IMR-90 (cell line): ENCODE measurements around the gene PXDC1. TPM values are rescaled to one million over a fixed set of nuclear protein-coding genes. Genes with fewer than 3 reads are reported as not detected.

Experiments used
- ATAC-seq: fragments of 200-7000 bp; cut with Tn5 transposase; 2 replicates; pipeline ENCODE4 v1.9.1; 2020; ENCODE audit warnings: low read depth, mild to moderate bottlenecking, moderate library complexity
- BruUV-seq: library from RNA; stranded (reverse); fragments of 400-500 nt; replicated peaks from 2 replicates; lab custom pipeline; 2021; lab: Mats Ljungman, UMichigan
- CTCF ChIA-PET: fragments of 300-600 bp; formaldehyde crosslinking; extraction: SDS; loops from one replicate; lab custom pipeline; 2021; ENCODE audit warnings: antibody characterized with exemption; lab: Yijun Ruan, JAX
- POLR2A ChIA-PET: fragments of 300-600 bp; sonication (Branson Sonifier 250); formaldehyde crosslinking; loops from one replicate; lab custom pipeline; 2022; ENCODE audit warnings: antibody characterized with exemption; ENCODE audit not compliant: unreplicated experiment; lab: Charles Lee
- DNase-seq: peaks from one replicate; pipeline ENCODE4 v3.0.0; 2013
- H2AFZ ChIP-seq: replicated peaks from 2 replicates; pipeline ENCODE3; 2013; ENCODE audit warnings: low read length, mild to moderate bottlenecking; ENCODE audit not compliant: poor library complexity
- H2AK5ac ChIP-seq: 2 replicates; pipeline ENCODE4 v1.6.1; 2013; ENCODE audit warnings: low read depth, low read length, inconsistent platforms
- H2AK9ac ChIP-seq: replicated peaks from 2 replicates; pipeline ENCODE3; 2013; ENCODE audit warnings: mild to moderate bottlenecking, low read depth, low read length, moderate library complexity; ENCODE audit not compliant: poor library complexity
- H2BK120ac ChIP-seq: 2 replicates; pipeline ENCODE4 v1.6.1; 2013; ENCODE audit warnings: low read depth, low read length, inconsistent platforms
- H2BK15ac ChIP-seq: 3 replicates; pipeline ENCODE4 v1.6.1; 2013; ENCODE audit warnings: low read depth, low read length, inconsistent platforms
- H2BK20ac ChIP-seq: 2 replicates; pipeline ENCODE4 v1.6.1; 2013; ENCODE audit warnings: low read depth, mild to moderate bottlenecking, inconsistent platforms, low read length, moderate library complexity
- H2BK5ac ChIP-seq: 2 replicates; pipeline ENCODE4 v1.6.1; 2013; ENCODE audit warnings: mild to moderate bottlenecking, low read depth, low read length, inconsistent platforms; ENCODE audit not compliant: poor library complexity, severe bottlenecking
- H3K14ac ChIP-seq: replicated peaks from 2 replicates; pipeline ENCODE4 v1.6.1; 2013; ENCODE audit warnings: low read depth, low read length, inconsistent platforms
- H3K18ac ChIP-seq: 2 replicates; pipeline ENCODE4 v1.6.1; 2013; ENCODE audit warnings: low read depth, low read length, control low read depth
- H3K23ac ChIP-seq: 2 replicates; pipeline ENCODE4 v1.6.1; 2013; ENCODE audit warnings: low read depth, low read length, inconsistent platforms
- H3K27ac ChIP-seq: 2 replicates; pipeline ENCODE4 v1.5.1; 2013; ENCODE audit warnings: mild to moderate bottlenecking, control low read depth, low read length; ENCODE audit not compliant: insufficient read depth
- H3K27me3 ChIP-seq: 2 replicates; pipeline ENCODE4 v1.6.1; 2013; ENCODE audit warnings: low read length; ENCODE audit not compliant: control insufficient read depth, insufficient read depth
- H3K36me3 ChIP-seq: 2 replicates; pipeline ENCODE4 v1.6.1; 2013; ENCODE audit warnings: low read length, mixed read lengths; ENCODE audit not compliant: control insufficient read depth, insufficient read depth
- H3K4ac ChIP-seq: 2 replicates; pipeline ENCODE4 v1.6.1; 2013; ENCODE audit warnings: low read depth, low read length, inconsistent platforms
- H3K4me1 ChIP-seq: 2 replicates; pipeline ENCODE4 v1.6.1; 2013; ENCODE audit warnings: low read length, mixed read lengths; ENCODE audit not compliant: control insufficient read depth, insufficient read depth
- H3K4me2 ChIP-seq: 2 replicates; pipeline ENCODE4 v1.6.1; 2013; ENCODE audit warnings: low read depth, mild to moderate bottlenecking, control low read depth, low read length, moderate library complexity
- H3K4me3 ChIP-seq: 2 replicates; pipeline ENCODE4 v1.5.1; 2013; ENCODE audit warnings: low read depth, mild to moderate bottlenecking, control low read depth, low read length, moderate library complexity; ENCODE audit not compliant: insufficient read depth
- H3K56ac ChIP-seq: 2 replicates; pipeline ENCODE4 v1.6.1; 2013; ENCODE audit warnings: low read length, inconsistent platforms; ENCODE audit not compliant: insufficient read depth; ENCODE audit errors: extremely low read depth
- H3K79me1 ChIP-seq, 2 experiments: 2 replicates each; pipeline ENCODE4 v1.6.1; 2013; ENCODE audit warnings: low read length in 2 of 2, inconsistent platforms in 1 of 2, low read depth in 1 of 2
- H3K9ac ChIP-seq: 2 replicates; pipeline ENCODE4 v1.6.1; 2013; ENCODE audit warnings: low read depth, low read length, control low read depth
- H3K9me1 ChIP-seq: 2 replicates; pipeline ENCODE4 v1.6.1; 2013; ENCODE audit warnings: low read length, inconsistent platforms; ENCODE audit not compliant: insufficient read depth
- H3K9me3 ChIP-seq: 2 replicates; pipeline ENCODE4 v1.6.1; 2013; ENCODE audit warnings: low read length; ENCODE audit not compliant: control insufficient read depth, insufficient read depth
- H4K20me1 ChIP-seq: 2 replicates; pipeline ENCODE4 v1.6.1; 2013; ENCODE audit warnings: low read length, inconsistent platforms; ENCODE audit not compliant: insufficient read depth
- H4K5ac ChIP-seq: 2 replicates; pipeline ENCODE4 v1.6.1; 2013; ENCODE audit warnings: mild to moderate bottlenecking, low read depth, low read length, control low read depth
- H4K8ac ChIP-seq, 2 experiments: 2 replicates each; pipeline ENCODE4 v1.6.1; 2013; ENCODE audit warnings: low read depth in 2 of 2, low read length in 2 of 2, control low read depth in 1 of 2, inconsistent platforms in 1 of 2
- H4K91ac ChIP-seq: 2 replicates; pipeline ENCODE4 v1.6.1; 2013; ENCODE audit warnings: low read depth, low read length, inconsistent platforms; ENCODE audit not compliant: insufficient read depth
- MAZ ChIP-seq: IDR thresholded peaks from 2 replicates; pipeline ENCODE4 v1.6.1; 2012; ENCODE audit warnings: low read depth, mild to moderate bottlenecking, low read length, improper control_type of control experiment, moderate library complexity, borderline replicate concordance
- MXI1 ChIP-seq: IDR thresholded peaks from 2 replicates; pipeline ENCODE4 v1.6.1; 2012; ENCODE audit warnings: low read depth, mild to moderate bottlenecking, low read length, moderate library complexity, borderline replicate concordance
- POLR2A ChIP-seq: IDR thresholded peaks from 2 replicates; pipeline ENCODE4 v1.6.1; 2012; ENCODE audit warnings: mild to moderate bottlenecking, low read depth, low read length
- USF2 ChIP-seq: fragments of 150-350 bp; IDR thresholded peaks from 2 replicates; pipeline ENCODE4 v1.6.1; 2017; ENCODE audit warnings: mild to moderate bottlenecking, antibody characterized with exemption, low read length, low read depth
- WGBS, 2 experiments: methylation state at CpG; one replicate each; pipeline versions ENCODE4 v1.1.5 to v1.1.7; 2013; ENCODE audit warnings: missing lambda C conversion rate in 2 of 2; ENCODE audit not compliant: insufficient read length in 1 of 2; ENCODE audit errors: extremely low coverage in 2 of 2; 5-methylcytosine and 5-hydroxymethylcytosine counted together
- dilution Hi-C: fragments of 300-500 bp; cut with HindIII; formaldehyde crosslinking; loops from one replicate; pipeline ENCODE4 v1.14.3; 2018; ENCODE audit warnings: low sequenced_read_pairs; ENCODE audit not compliant: unreplicated experiment
- in situ Hi-C: fragments of 300-500 bp; cut with MboI; formaldehyde crosslinking; loops from 3 replicates; pipeline ENCODE4 v1.14.3; 2019; ENCODE audit warnings: low sequenced_read_pairs, inconsistent platforms, mixed read lengths
- intact Hi-C: fragments of 100-400 bp; cut with micrococcal nuclease; formaldehyde crosslinking; loops from 2 replicates; pipeline ENCODE4 v1.10.0; 2022
- polyA plus RNA-seq, 3 experiments: library from polyadenylated mRNA; depleted of rRNA; stranded (reverse); fragments of >200 nt; gene quantifications; 2 replicates each; pipeline ENCODE4 v1.2.3, GENCODE V29; 2012; ENCODE audit warnings: low replicate concordance in 1 of 3
- total RNA-seq: library from RNA; depleted of rRNA; stranded (reverse); fragments of >200 nt; gene quantifications from 2 replicates; pipeline ENCODE4 v1.2.3, GENCODE V29; 2012

Gene PXDC1
- total and polyA plus RNA-seq, 2 of the 4 experiments (the other 2 are of a cell fraction), result 63.3 to 72.2 TPM

GRCh38 chr6:3739311-3739897 lies 12.1 kb downstream of the PXDC1 start:
- in situ Hi-C loops, result loop anchor here (25.0 kb wide), 1 partner anchor 602 kb away; no protein-coding TSS in a partner anchor
- no peak overlapping the region for H3K4me3 ChIP-seq

More at GRCh38 chr6:3739311-3739897, 12.1 kb downstream of the PXDC1 start:
- intact Hi-C loops (no loop called here), dilution Hi-C loops (no loop called here)
- peak overlapping the region; percentile 1; the same call in 1 of the 2 replicates for H3K56ac ChIP-seq
- POLR2A ChIA-PET, result no interaction called here
- peak overlapping the region; percentile 76 for H2BK120ac ChIP-seq
- H3K4me2 ChIP-seq, result peak overlapping the region; percentile 73
- WGBS, 2 experiments, result no CpG with 5 or more reads among the region's 16 CpGs
- peaks cover 21% of the 10 kb centered on the region; the same call in 1 of the 2 replicates for H3K9me1 ChIP-seq
- H3K79me1 ChIP-seq, result peaks cover 37 to 95% of the 10 kb centered on the region in 2 experiments
- H2AK9ac ChIP-seq, result peak overlapping the region; percentile 80
- peaks cover 34% of the 10 kb centered on the region for H3K36me3 ChIP-seq
- H2BK20ac ChIP-seq, result peak overlapping the region; percentile 24; the same call in 1 of the 2 replicates
- peak overlapping the region; percentile 51 for H3K27ac ChIP-seq
- H3K4me1 ChIP-seq, result peaks cover 32% of the 10 kb centered on the region
- peak overlapping the region; percentile 74 for H4K91ac ChIP-seq
- H3K9ac ChIP-seq, result peak overlapping the region; percentile 4
- no peaks in the 10 kb centered on the region for H3K27me3 ChIP-seq
- H3K9me3 ChIP-seq, result 0 out of 2 replicates have a peak, but pooled peaks cover 4% of the 10 kb centered on the region
- peak overlapping the region; percentile 19; the same call in 1 of the 2 replicates for H3K18ac ChIP-seq
- no TSS peak for BruUV-seq
- H2BK15ac ChIP-seq, result no peak overlapping the region
- H4K20me1 ChIP-seq, result peaks cover 100% of the 10 kb centered on the region
- ATAC-seq (peak; percentile 67), DNase-seq (no peak)
- H4K5ac ChIP-seq, result peak overlapping the region; percentile 10
- H3K4ac ChIP-seq, result peak overlapping the region; percentile 87
- peak overlapping the region; percentile 67; the same call in 1 of the 2 replicates for H2AK5ac ChIP-seq
- peak overlapping the region in 1 of 2 experiments; percentile 64; a peak in 3 of 4 replicates for H4K8ac ChIP-seq
- H3K14ac ChIP-seq, result peak overlapping the region; percentile 78
- TF ChIP-seq USF2, result peak; percentile 48
- 0 out of 2 replicates have a peak, but pooled peaks have one; percentile 13 for TF ChIP-seq POLR2A
- no peak for TF ChIP-seq MAZ
- TF ChIP-seq MXI1, result 0 out of 2 replicates have a peak, but pooled peaks have one; percentile 68
- peak overlapping the region; percentile 55 for H2BK5ac ChIP-seq
- peak overlapping the region; percentile 16 for H2AFZ ChIP-seq
- peak overlapping the region; percentile 40; the same call in 1 of the 2 replicates for H3K23ac ChIP-seq
- CTCF ChIA-PET, result no interaction called here
